ENCODE results near the gene UMOD. TPM values are rescaled to one million over a fixed set of nuclear protein-coding genes. Genes with fewer than 3 reads are reported as not detected.

Gene UMOD
- total and polyA plus RNA-seq, 7 donors: not detected

- 73 to 79% (median 75%) methylated on average over 7 of the region's 7 CpGs for WGBS, 3 donors
- H3K4me1 ChIP-seq: no peaks in the 10 kb centered on the region
- no peak for TF ChIP-seq CTCF (IDR thresholded peaks at IDR 0.05)
- H3K36me3 ChIP-seq (ENCODE audit: insufficient read depth in 1 of 2, low read depth in 1 of 2): no peaks in the 10 kb centered on the region
- intact Hi-C loops (cut with DNase I): no loop called here
- no peak within 1 kb of the TSS for H3K27ac ChIP-seq
- no peaks in the 10 kb centered on the region for H3K27me3 ChIP-seq (ENCODE audit: insufficient read depth in 3 of 3, low read length in 2 of 3)
- ATAC-seq: no peak
- H3K9me3 ChIP-seq: no peaks in the 10 kb centered on the region
- DNase-seq: no peak
- no peak within 1 kb of the TSS for H3K4me3 ChIP-seq
These were observed 25.0 kb downstream of the UMOD start, which contains the start of gene GP2 for GRCh38 chr16:20327444-20328041. Gene GP2, minus strand, starts transcription at chr16:20327513. Its CDS starts 1,082 bp downstream, at chr16:20326431.

GRCh38 chr16:20326321-20326720 lies 26.2 kb downstream of the UMOD start:
- no peak for ATAC-seq
- Histone ChIP-seq H3K9me3 (no peaks in the 10 kb centered on the region), H3K27me3 (ENCODE audit: insufficient read depth in 3 of 3, low read length in 2 of 3) (no peaks in the 10 kb centered on the region), H3K36me3 (ENCODE audit: insufficient read depth in 1 of 2, low read depth in 1 of 2) (no peaks in the 10 kb centered on the region), H3K27ac (no peak overlapping the region), H3K4me3 (no peak overlapping the region), H3K4me1 (no peaks in the 10 kb centered on the region)
- intact Hi-C loops (cut with DNase I): no loop called here
- 67 to 69% (median 68%) methylated on average over 3 of the region's 3 CpGs for WGBS, 3 donors
- no peak for TF ChIP-seq CTCF (IDR thresholded peaks at IDR 0.05)
- no peak for DNase-seq

GRCh38 chr16:20325005-20325404 lies 27.5 kb downstream of the UMOD start:
- no peak for TF ChIP-seq CTCF (IDR thresholded peaks at IDR 0.05)
- no peak for DNase-seq
- intact Hi-C loops (cut with DNase I): no loop called here
- H3K27ac ChIP-seq: no peak overlapping the region
- WGBS, 3 donors: 47 to 63% (median 61%) methylated on average over 3 of the region's 3 CpGs
- no peaks in the 10 kb centered on the region for H3K36me3 ChIP-seq (ENCODE audit: insufficient read depth in 1 of 2, low read depth in 1 of 2)
- ATAC-seq: no peak
- H3K27me3 ChIP-seq (ENCODE audit: insufficient read depth in 3 of 3, low read length in 2 of 3): no peaks in the 10 kb centered on the region
- no peak overlapping the region for H3K4me3 ChIP-seq
- H3K9me3 ChIP-seq: no peaks in the 10 kb centered on the region
- H3K4me1 ChIP-seq: no peaks in the 10 kb centered on the region

- Histone ChIP-seq H3K4me1 (no peaks in the 10 kb centered on the region), H3K27ac (no peak overlapping the region), H3K4me3 (no peak overlapping the region), H3K27me3 (ENCODE audit: insufficient read depth in 3 of 3, low read length in 2 of 3) (no peaks in the 10 kb centered on the region), H3K36me3 (ENCODE audit: insufficient read depth in 1 of 2, low read depth in 1 of 2) (no peaks in the 10 kb centered on the region), H3K9me3 (no peaks in the 10 kb centered on the region)
- DNase-seq (no peak), ATAC-seq (no peak)
- intact Hi-C loops (cut with DNase I): no loop called here
- WGBS, 3 donors: 68 to 73% (median 72%) methylated on average over 9 of the region's 9 CpGs
- TF ChIP-seq CTCF (IDR thresholded peaks at IDR 0.05): no peak
These were observed 28.9 kb downstream of the UMOD start for GRCh38 chr16:20323591-20324117.

- H3K27ac ChIP-seq: no peak overlapping the region
- 80 to 96% (median 88%) methylated on average over 4 of the region's 4 CpGs for WGBS, 3 donors
- no peaks in the 10 kb centered on the region for H3K27me3 ChIP-seq (ENCODE audit: insufficient read depth in 3 of 3, low read length in 2 of 3)
- H3K9me3 ChIP-seq: no peaks in the 10 kb centered on the region
- no peak overlapping the region for H3K4me3 ChIP-seq
- TF ChIP-seq CTCF (IDR thresholded peaks at IDR 0.05): no peak
- no peak for DNase-seq
- intact Hi-C loops (cut with DNase I): no loop called here
- no peak for ATAC-seq
- no peaks in the 10 kb centered on the region for H3K36me3 ChIP-seq (ENCODE audit: insufficient read depth in 1 of 2, low read depth in 1 of 2)
- H3K4me1 ChIP-seq: no peaks in the 10 kb centered on the region
These were observed 29.8 kb downstream of the UMOD start for GRCh38 chr16:20322696-20323095.

All from psoas muscle (tissue), 8 donors.